ENCODE measurements around the gene JOSD2.

GRCh38 chr19:50516964-50517703 lies 6.1 kb upstream of the JOSD2 start:
- TF ChIP-seq CTCF (IDR thresholded peaks at IDR 0.05): no peak
- TF ChIP-seq EP300 (IDR thresholded peaks at IDR 0.05): no peak
- no peak for TF ChIP-seq POLR2A (IDR thresholded peaks at IDR 0.05)
